ENCODE measurements around the gene ARMC9.

ARMC9 gene

DNA sequence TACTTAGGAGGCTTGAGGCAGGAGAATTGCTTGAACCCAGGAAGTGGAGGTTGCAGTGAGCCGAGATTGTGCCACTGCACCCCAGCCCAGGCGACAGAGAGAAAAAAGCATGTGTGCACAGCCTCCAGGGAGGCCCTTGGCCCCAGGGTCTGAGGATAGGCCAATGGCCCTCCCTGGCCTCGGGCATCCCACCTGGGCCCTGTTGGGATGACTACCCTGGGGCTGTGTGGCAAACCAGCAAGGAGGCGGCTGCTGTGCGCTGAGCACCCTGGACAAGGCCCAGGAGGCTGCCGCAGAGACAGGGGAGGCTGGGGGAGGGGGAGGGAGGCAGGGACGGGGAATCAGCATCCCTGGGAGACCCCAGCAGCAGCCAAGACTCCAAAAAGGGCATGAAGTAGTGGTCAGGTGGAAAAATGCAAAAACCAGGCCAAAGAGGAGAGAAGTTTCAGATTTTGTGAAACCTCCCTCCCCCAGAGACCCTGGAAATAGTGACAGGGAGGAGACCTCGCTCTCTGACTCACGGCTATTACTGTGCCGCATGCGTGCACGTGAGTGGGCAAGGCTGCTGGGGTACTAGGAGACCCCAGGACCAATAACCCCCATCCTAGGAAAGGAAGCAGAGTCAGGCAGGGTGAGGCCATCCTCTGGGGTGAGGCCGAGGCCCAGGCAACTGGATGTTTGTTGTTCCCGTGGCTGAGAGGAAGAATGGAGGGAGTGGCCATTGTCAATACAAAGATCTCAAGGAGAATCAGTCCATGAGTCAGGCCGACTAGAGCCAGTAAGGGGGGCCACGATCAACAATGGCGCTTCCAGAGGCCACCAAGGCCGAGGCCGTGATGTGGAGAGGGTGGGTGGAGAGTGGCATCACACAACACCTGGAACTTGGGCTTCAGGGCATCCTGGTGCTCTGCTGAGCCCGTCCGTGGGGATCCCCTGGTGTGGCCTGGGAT, 181.1 kb downstream of the ARMC9 start:
- no peak for TF ChIP-seq POLR2AphosphoS5 (IDR thresholded peaks at IDR 0.05; ENCODE audit: low read depth, low read length)
- TF ChIP-seq, protein P1, sequence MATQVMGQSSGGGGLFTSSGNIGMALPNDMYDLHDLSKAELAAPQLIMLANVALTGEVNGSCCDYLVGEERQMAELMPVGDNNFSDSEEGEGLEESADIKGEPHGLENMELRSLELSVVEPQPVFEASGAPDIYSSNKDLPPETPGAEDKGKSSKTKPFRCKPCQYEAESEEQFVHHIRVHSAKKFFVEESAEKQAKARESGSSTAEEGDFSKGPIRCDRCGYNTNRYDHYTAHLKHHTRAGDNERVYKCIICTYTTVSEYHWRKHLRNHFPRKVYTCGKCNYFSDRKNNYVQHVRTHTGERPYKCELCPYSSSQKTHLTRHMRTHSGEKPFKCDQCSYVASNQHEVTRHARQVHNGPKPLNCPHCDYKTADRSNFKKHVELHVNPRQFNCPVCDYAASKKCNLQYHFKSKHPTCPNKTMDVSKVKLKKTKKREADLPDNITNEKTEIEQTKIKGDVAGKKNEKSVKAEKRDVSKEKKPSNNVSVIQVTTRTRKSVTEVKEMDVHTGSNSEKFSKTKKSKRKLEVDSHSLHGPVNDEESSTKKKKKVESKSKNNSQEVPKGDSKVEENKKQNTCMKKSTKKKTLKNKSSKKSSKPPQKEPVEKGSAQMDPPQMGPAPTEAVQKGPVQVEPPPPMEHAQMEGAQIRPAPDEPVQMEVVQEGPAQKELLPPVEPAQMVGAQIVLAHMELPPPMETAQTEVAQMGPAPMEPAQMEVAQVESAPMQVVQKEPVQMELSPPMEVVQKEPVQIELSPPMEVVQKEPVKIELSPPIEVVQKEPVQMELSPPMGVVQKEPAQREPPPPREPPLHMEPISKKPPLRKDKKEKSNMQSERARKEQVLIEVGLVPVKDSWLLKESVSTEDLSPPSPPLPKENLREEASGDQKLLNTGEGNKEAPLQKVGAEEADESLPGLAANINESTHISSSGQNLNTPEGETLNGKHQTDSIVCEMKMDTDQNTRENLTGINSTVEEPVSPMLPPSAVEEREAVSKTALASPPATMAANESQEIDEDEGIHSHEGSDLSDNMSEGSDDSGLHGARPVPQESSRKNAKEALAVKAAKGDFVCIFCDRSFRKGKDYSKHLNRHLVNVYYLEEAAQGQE (IDR thresholded peaks at IDR 0.05; ENCODE audit: insufficient read depth in 1 of 2, low read depth in 2 of 2, low read length in 2 of 2) = no peak
- no peak for TF ChIP-seq SIN3A (IDR thresholded peaks at IDR 0.05; ENCODE audit: borderline replicate concordance, insufficient read depth, low read length)
- TF ChIP-seq FOXP2 (optimal IDR thresholded peaks at IDR 0.05; ENCODE audit: borderline replicate concordance, extremely low read depth, extremely low read length, insufficient read depth) = no peak
- TF ChIP-seq TAF1 (IDR thresholded peaks at IDR 0.05; ENCODE audit: borderline replicate concordance, insufficient read depth, low read length) = no peak

DNA sequence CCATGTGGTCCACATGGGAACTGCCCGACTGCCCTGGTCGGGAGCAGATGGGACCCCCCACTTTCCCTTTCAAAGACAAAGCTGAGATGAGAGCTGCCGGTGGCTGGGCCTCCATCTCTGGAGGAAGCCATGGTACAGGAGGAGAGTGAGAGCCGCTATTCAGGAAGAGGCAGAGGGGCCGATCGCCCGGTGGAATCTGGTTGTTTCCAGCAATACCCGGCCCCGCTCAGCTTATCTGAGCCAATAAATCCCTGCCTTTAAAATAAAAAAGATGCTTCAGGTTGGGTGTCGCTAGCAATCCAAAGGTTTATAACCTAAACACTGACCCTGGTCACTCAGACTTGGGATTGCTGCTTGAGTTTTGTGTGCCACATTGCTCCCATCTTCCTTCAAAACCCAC, 181.9 kb downstream of the ARMC9 start:
- TF ChIP-seq POLR2AphosphoS5 (IDR thresholded peaks at IDR 0.05; ENCODE audit: low read depth, low read length) (no peak), SIN3A (IDR thresholded peaks at IDR 0.05; ENCODE audit: borderline replicate concordance, insufficient read depth, low read length) (no peak)

DNA sequence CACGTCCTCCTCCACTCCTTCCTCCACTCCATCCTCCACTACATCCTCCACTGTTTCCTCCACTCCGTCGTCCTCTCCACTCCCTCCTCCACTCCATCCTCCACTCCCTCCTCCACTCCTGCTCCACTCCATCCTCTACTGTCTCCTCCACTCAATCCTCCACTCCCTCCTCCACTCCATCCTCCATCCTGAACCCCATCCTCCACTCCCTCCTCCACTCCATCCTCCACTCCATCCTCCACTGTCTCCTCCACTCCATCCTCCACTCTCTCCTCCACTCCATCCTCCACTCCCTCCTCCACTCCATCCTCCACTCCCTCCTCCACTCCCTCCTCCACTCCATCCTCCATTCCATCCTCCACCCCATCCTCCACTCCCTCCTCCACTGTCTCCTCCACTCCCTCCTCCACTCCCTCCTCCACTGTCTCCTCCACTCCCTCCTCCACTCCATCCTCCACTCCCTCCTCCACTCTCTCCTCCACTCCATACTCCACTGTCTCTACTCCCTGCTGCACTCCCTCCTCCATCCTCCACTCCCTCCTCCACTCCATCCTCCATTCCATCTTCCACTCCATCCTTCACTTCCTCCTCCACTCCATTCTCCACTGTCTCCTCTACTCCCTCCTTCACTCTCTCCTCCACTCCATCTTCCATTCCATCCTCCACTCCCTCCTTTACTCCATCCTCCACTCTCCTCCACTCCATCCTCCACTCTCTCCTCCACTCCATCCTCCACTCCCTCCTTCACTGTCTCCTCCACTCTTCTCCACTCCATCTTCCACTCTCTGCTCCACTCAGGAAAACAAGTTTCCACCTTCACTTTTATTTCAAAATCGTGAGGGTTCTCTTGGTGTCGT, 182.8 kb downstream of the ARMC9 start:
- no peak for TF ChIP-seq TAF1 (IDR thresholded peaks at IDR 0.05; ENCODE audit: borderline replicate concordance, insufficient read depth, low read length)
- TF ChIP-seq SIN3A (IDR thresholded peaks at IDR 0.05; ENCODE audit: borderline replicate concordance, insufficient read depth, low read length) = no peak
- no peak for TF ChIP-seq POLR2AphosphoS5 (IDR thresholded peaks at IDR 0.05; ENCODE audit: low read depth, low read length)
- TF ChIP-seq FOXP2 (optimal IDR thresholded peaks at IDR 0.05; ENCODE audit: borderline replicate concordance, extremely low read depth, extremely low read length, insufficient read depth) = no peak
- TF ChIP-seq, protein P1 (IDR thresholded peaks at IDR 0.05; ENCODE audit: insufficient read depth in 1 of 2, low read depth in 2 of 2, low read length in 2 of 2) = no peak

DNA sequence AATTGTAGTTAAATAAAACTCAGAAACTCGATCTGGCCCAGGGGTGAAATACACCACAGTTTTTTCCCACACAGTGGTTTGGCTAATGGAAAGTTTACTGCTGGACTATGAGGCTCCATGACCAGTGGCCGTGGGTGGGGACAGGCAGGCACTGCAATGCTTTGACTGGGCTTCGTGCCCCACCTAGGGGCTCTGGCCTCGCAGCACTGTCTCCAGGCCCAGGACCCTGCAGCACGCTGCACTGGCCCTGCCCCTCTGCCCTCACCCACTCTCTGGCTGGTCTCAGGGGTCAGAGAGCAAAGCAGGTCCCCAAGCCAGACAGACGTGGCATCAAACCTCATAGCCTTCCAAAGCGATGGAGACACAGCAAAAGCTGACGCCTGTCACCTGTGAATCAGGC, 183.7 kb downstream of the ARMC9 start:
- no peak for TF ChIP-seq FOXP2 (optimal IDR thresholded peaks at IDR 0.05; ENCODE audit: borderline replicate concordance, extremely low read depth, extremely low read length, insufficient read depth)
- TF ChIP-seq, protein P1 (IDR thresholded peaks at IDR 0.05; ENCODE audit: insufficient read depth in 1 of 2, low read depth in 2 of 2, low read length in 2 of 2) = no peak
- no peak for TF ChIP-seq POLR2AphosphoS5 (IDR thresholded peaks at IDR 0.05; ENCODE audit: low read depth, low read length)
- no peak for TF ChIP-seq SIN3A (IDR thresholded peaks at IDR 0.05; ENCODE audit: borderline replicate concordance, insufficient read depth, low read length)
- TF ChIP-seq TAF1 (IDR thresholded peaks at IDR 0.05; ENCODE audit: borderline replicate concordance, insufficient read depth, low read length) = no peak

DNA sequence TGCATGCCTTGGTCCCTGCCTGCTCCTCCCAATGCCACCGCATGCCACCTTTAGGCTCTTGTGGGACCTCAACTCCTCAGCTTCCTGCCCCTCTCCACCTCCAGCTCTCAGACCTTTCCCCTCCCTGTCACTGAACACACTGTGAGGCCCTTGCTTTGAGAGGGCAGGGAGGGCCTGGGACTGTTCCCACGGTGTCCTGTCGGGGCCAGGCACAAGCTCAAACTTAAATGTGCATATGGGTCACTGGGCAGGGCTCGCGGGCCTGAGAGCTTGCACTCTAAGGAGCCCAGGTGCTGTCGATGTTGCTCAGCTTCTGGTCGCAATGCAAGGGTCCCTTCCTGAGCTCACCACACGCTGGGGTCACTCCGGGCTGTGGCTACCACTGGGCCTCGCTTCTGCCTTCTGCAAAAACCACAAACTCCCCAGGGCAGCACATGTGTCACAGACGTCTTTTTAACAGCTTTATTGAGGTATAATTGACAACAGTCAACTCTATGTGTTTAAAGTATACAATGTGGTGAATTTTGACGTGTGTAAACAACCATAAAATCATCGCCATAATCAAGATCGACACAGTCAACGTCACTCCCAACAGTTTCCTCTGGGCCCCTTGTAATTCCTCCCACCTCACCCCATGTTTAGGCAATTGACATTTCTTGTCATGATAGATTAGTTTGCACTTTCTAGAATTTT, 185.1 kb downstream of the ARMC9 start:
- TF ChIP-seq, protein P1 (IDR thresholded peaks at IDR 0.05; ENCODE audit: insufficient read depth in 1 of 2, low read depth in 2 of 2, low read length in 2 of 2) = no peak
- TF ChIP-seq TAF1 (IDR thresholded peaks at IDR 0.05; ENCODE audit: borderline replicate concordance, insufficient read depth, low read length) = no peak
- TF ChIP-seq SIN3A (IDR thresholded peaks at IDR 0.05; ENCODE audit: borderline replicate concordance, insufficient read depth, low read length) = no peak
- TF ChIP-seq FOXP2 (optimal IDR thresholded peaks at IDR 0.05; ENCODE audit: borderline replicate concordance, extremely low read depth, extremely low read length, insufficient read depth) = no peak
- TF ChIP-seq POLR2AphosphoS5 (IDR thresholded peaks at IDR 0.05; ENCODE audit: low read depth, low read length) = no peak

Measured in PFSK-1 (cell line).